GM12878 (cell line): ENCODE results near the gene SPOCK1. TPM values are rescaled to one million over a fixed set of nuclear protein-coding genes. Genes with fewer than 3 reads are reported as not detected.

Experiments used
- ATAC-seq: fragments of 200-7000 bp; cut with Tn5 transposase; 3 replicates; pipeline ENCODE4 v1.9.1; 2020; ENCODE audit warnings: mild to moderate bottlenecking, moderate library complexity
- BruUV-seq: library from RNA; stranded (reverse); fragments of 400-500 nt; replicated peaks from 2 replicates; lab custom pipeline; 2021; lab: Mats Ljungman, UMichigan
- CTCF ChIA-PET: fragments of 300-600 bp; sonication (Branson Sonifier 250); formaldehyde crosslinking; extraction: SDS; loops from one replicate; lab custom pipeline; 2021; ENCODE audit warnings: inconsistent platforms; lab: Yijun Ruan, JAX
- POLR2A ChIA-PET: fragments of 350-600 bp; formaldehyde crosslinking; extraction: SDS; loops from one replicate; lab custom pipeline; 2021; ENCODE audit warnings: inconsistent platforms; lab: Charles Lee
- RAD21 ChIA-PET: fragments of 300-600 bp; sonication (Branson Sonifier 250); formaldehyde crosslinking; loops from one replicate; lab custom pipeline; 2023; ENCODE audit warnings: antibody characterized with exemption; ENCODE audit not compliant: unreplicated experiment; lab: Charles Lee
- SMC1A ChIA-PET: fragments of 300-600 bp; sonication (Branson Sonifier 250); formaldehyde crosslinking; loops from one replicate; lab custom pipeline; 2023; ENCODE audit not compliant: unreplicated experiment, uncharacterized antibody; lab: Charles Lee
- DNase-seq: peaks from one replicate; pipeline ENCODE4 v3.0.0-alpha.2; 2011; ENCODE audit warnings: low read depth, low spot score
- FAIRE-seq: peaks from 3 replicates; lab custom pipeline; 2011; peaks lifted over from hg19 to GRCh38; lab: Jason Lieb, UNC
- H2AFZ ChIP-seq: 2 replicates; pipeline ENCODE4 v1.6.0; 2011; ENCODE audit warnings: low read depth, low read length, control low read depth; ENCODE audit not compliant: control insufficient read depth
- H3K27ac ChIP-seq: 2 replicates; pipeline ENCODE4 v1.5.1; 2011; ENCODE audit warnings: control low read depth; ENCODE audit not compliant: control insufficient read depth, insufficient read depth
- H3K27me3 ChIP-seq, 2 experiments: replicated peaks in 1 of 2; 2 replicates each; pipeline versions ENCODE4 v1.6.0 to v1.6.1; 2011; ENCODE audit warnings: low read length in 1 of 2; ENCODE audit not compliant: control insufficient read depth in 2 of 2, insufficient read depth in 2 of 2
- H3K36me3 ChIP-seq, 2 experiments: 2 replicates each; pipeline ENCODE4 v1.5.1; 2011; ENCODE audit warnings: low read length in 1 of 2; ENCODE audit not compliant: control insufficient read depth in 2 of 2, insufficient read depth in 2 of 2
- H3K4me1 ChIP-seq: 2 replicates; pipeline ENCODE4 v1.6.1; 2011; ENCODE audit warnings: mild to moderate bottlenecking, low read length, moderate library complexity, mixed read lengths; ENCODE audit not compliant: control insufficient read depth, insufficient read depth
- H3K4me2 ChIP-seq: 2 replicates; pipeline ENCODE4 v1.6.0; 2011; ENCODE audit warnings: control low read depth; ENCODE audit not compliant: control insufficient read depth, insufficient read depth
- H3K4me3 ChIP-seq: fragments of 200-600 bp; sonication (generic); 2 replicates; pipeline ENCODE4 v1.5.1; 2016
- H3K79me2 ChIP-seq: 2 replicates; pipeline ENCODE4 v1.6.0; 2011; ENCODE audit warnings: low read length; ENCODE audit not compliant: control insufficient read depth, insufficient read depth
- H3K9ac ChIP-seq: 2 replicates; pipeline ENCODE4 v1.8.0; 2011; ENCODE audit warnings: low read length, control low read depth, mixed read lengths; ENCODE audit not compliant: control insufficient read depth, insufficient read depth
- H3K9me3 ChIP-seq: replicated peaks from 3 replicates; pipeline ENCODE4 v1.5.1; 2011; ENCODE audit warnings: mild to moderate bottlenecking, low read length; ENCODE audit not compliant: control insufficient read depth, insufficient read depth
- H4K20me1 ChIP-seq: 2 replicates; pipeline ENCODE4 v1.6.0; 2011; ENCODE audit not compliant: control insufficient read depth, insufficient read depth
- FOXM1 ChIP-seq: IDR thresholded peaks from 2 replicates; pipeline ENCODE4 v1.6.1; 2012; ENCODE audit warnings: low read depth, mild to moderate bottlenecking, inconsistent platforms, low read length, moderate library complexity
- JUND ChIP-seq: IDR thresholded peaks from 2 replicates; pipeline ENCODE4 v1.6.1; 2012; ENCODE audit warnings: low read depth, mild to moderate bottlenecking, low read length, improper control_type of control experiment, moderate library complexity
- MTA2 ChIP-seq: fragments of 450-650 bp; IDR thresholded peaks from 2 replicates; pipeline ENCODE4 v1.6.1; 2016; ENCODE audit warnings: low read depth, mild to moderate bottlenecking, moderate library complexity
- NFYA ChIP-seq: IDR thresholded peaks from 2 replicates; pipeline ENCODE4 v1.6.1; 2011; ENCODE audit warnings: low read depth, mild to moderate bottlenecking, low read length, improper control_type of control experiment, borderline replicate concordance
- NR2C2 ChIP-seq: IDR thresholded peaks from 2 replicates; pipeline ENCODE4 v1.6.1; 2011; ENCODE audit warnings: borderline replicate concordance, low read depth; ENCODE audit not compliant: control insufficient read depth, insufficient read length
- SRF ChIP-seq, 2 experiments: IDR thresholded peaks; 2 replicates each; pipeline ENCODE4 v1.6.1; 2011; ENCODE audit warnings: low read depth in 2 of 2, low read length in 2 of 2, mild to moderate bottlenecking in 1 of 2, moderate library complexity in 1 of 2
- TBL1XR1 ChIP-seq: IDR thresholded peaks from 2 replicates; pipeline ENCODE4 v1.6.1; 2012; ENCODE audit warnings: low read depth, low read length, improper control_type of control experiment
- ZNF207 ChIP-seq: fragments of 450-650 bp; IDR thresholded peaks from 2 replicates; pipeline ENCODE4 v1.6.1; 2014; ENCODE audit warnings: antibody characterized with exemption, mild to moderate bottlenecking, borderline replicate concordance
- ZNF384 ChIP-seq: IDR thresholded peaks from 2 replicates; pipeline ENCODE4 v1.6.1; 2012; ENCODE audit warnings: low read depth, mild to moderate bottlenecking, low read length, improper control_type of control experiment, borderline replicate concordance
- WGBS: methylation state at CpG from one replicate; pipeline ENCODE4 v1.1.6; 2016; ENCODE audit warnings: low lambda C conversion rate; ENCODE audit not compliant: insufficient replicate concordance, insufficient coverage; ENCODE audit errors: missing lambda C conversion rate; 5-methylcytosine and 5-hydroxymethylcytosine counted together
- in situ Hi-C: fragments of 300-500 bp; cut with MboI; formaldehyde crosslinking; loops from 9 replicates; pipeline ENCODE4 v1.14.3; 2018; ENCODE audit warnings: mixed read lengths
- intact Hi-C: fragments of 100-400 bp; cut with micrococcal nuclease; formaldehyde crosslinking; loops from one replicate; pipeline ENCODE4 v1.14.2; 2022; ENCODE audit not compliant: unreplicated experiment
- polyA plus RNA-seq, 11 experiments: library from polyadenylated mRNA; depleted of rRNA in 4 of 11; unstranded in 6 of 11; stranded (reverse) in 5 of 11; fragments of >200 nt; fragmentation: Nextera tagmentation in 4 of 11; fragmentation: Illumina TruSeq in 1 of 11; extraction: Ambion mirVana in 4 of 11; extraction: Trizol in 1 of 11; gene quantifications; 1 replicate in 1 of 11; 2 replicates in 10 of 11; pipeline versions ENCODE4 v1.2.1 to v1.2.3, GENCODE V29; 2011 to 2016; ENCODE audit warnings: inconsistent platforms in 2 of 11, missing spikeins in 2 of 11, low read depth in 1 of 11
- total RNA-seq, 4 experiments: library from RNA; depleted of rRNA in 3 of 4; stranded (reverse); fragments of >200 nt in 3 of 4; fragmentation: Illumina TruSeq in 1 of 4; extraction: Trizol in 1 of 4; gene quantifications; 2 replicates each; pipeline versions ENCODE4 v1.2.1 to v1.2.3, GENCODE V29; 2013 to 2021
- TF ChIP-seq, protein P1 (sequence below): fragments of 450-650 bp; IDR thresholded peaks from 2 replicates; pipeline ENCODE4 v1.6.1; 2016; ENCODE audit warnings: mild to moderate bottlenecking
- TF ChIP-seq, protein P2 (sequence below): fragments of 450-650 bp; IDR thresholded peaks from 2 replicates; pipeline ENCODE4 v1.6.1; 2017; ENCODE audit warnings: mild to moderate bottlenecking, low read depth, inconsistent platforms; ENCODE audit not compliant: poor library complexity, severe bottlenecking

The SPOCK1 gene
- total and polyA plus RNA-seq, 10 of the 15 experiments (the other 5 are each of a cell fraction or from before 2014, with no cell fraction given), result 0.06 to 0.68 (median 0.25) TPM; not detected in 3

DNA sequence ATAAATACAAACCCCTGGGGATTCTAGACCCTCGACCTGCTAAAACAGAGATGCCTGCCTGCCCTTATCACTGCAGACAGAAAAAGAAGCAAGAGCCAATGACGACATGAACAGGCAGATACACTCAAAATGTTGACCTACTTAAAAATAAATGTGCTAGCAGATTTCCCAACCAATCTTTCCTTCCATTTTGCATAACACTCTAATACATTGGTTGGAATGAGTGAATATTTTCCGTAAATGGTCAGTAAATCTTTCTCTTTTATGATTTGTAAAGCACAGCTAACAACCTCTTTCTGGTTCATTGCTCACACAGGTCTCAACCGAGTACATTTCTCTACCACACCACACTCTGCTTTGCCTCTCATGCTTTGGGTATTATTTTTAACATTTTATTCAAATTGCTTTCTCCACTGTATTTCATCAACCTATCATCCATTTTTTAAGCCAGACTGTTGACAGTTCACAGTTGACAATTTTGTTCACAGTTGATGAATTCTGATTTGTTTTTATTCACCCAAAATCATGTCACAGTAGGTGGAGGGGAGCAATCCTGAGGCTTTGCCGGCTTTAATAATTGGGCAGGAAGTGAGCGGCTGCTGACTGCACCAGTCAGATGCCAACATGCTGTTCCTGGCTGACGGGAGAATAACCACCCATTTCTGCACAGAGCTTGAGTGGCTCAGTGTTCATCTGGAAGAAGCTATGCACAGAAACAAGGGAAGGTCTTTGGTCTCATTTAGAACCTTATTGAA, 426.6 kb downstream of the SPOCK1 start:
- Histone ChIP-seq H3K4me1 (no peaks in the 10 kb centered on the region), H2AFZ (no peak overlapping the region), H3K9ac (no peak overlapping the region), H3K27me3 (no peaks in the 10 kb centered on the region; a peak in 1 of 4 replicates), H3K4me2 (no peak overlapping the region; the same call in 1 of the 2 replicates), H3K4me3 (no peak overlapping the region), H3K9me3 (no peaks in the 10 kb centered on the region), H3K36me3 (no peaks in the 10 kb centered on the region), H3K79me2 (no peaks in the 10 kb centered on the region), H3K27ac (no peak overlapping the region), H4K20me1 (no peaks in the 10 kb centered on the region)
- BruUV-seq, result no TSS peak
- ATAC-seq (peak; percentile 40; the same call in 2 of the 3 replicates), FAIRE-seq (no peak), DNase-seq (no peak)
- ChIA-PET SMC1A (interaction anchor here (0.8 kb wide), 1 partner anchor 15 kb away, joined by 3 read pairs; no protein-coding TSS in a partner anchor), RAD21 (no interaction called here), POLR2A (no interaction called here), CTCF (no interaction called here)
- in situ Hi-C loops (no loop called here), intact Hi-C loops (no loop called here)
- WGBS, result 0% methylated on average over 7 of the region's 7 CpGs
- TF ChIP-seq, protein P1, sequence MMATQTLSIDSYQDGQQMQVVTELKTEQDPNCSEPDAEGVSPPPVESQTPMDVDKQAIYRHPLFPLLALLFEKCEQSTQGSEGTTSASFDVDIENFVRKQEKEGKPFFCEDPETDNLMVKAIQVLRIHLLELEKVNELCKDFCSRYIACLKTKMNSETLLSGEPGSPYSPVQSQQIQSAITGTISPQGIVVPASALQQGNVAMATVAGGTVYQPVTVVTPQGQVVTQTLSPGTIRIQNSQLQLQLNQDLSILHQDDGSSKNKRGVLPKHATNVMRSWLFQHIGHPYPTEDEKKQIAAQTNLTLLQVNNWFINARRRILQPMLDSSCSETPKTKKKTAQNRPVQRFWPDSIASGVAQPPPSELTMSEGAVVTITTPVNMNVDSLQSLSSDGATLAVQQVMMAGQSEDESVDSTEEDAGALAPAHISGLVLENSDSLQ, result 0 out of 2 replicates have a peak, but pooled peaks have one; percentile 30
- TF ChIP-seq NR2C2, result no peak

DNA sequence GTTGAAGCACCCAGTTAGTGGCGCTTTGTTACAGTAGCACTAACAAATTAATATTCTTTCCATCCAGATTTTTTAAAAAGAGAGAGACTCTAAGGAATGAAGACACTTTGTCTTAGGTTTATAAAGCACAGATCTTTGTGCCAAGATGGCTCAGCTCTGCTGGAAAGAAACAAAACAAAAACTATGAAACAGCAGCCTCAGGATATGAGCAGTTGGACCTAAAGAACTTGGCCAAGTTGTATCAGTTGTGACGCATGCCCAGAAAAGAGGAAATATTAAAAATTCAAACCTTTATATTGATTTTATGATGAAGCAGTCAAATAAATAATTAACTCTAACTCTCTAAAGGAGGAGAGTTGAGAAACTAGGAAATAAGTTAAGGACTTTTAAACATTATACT, 427.2 kb downstream of the SPOCK1 start:
- no peak overlapping the region for H3K27ac ChIP-seq
- no peak for FAIRE-seq
- H3K9ac ChIP-seq, result no peak overlapping the region
- no peaks in the 10 kb centered on the region for H3K36me3 ChIP-seq
- no TSS peak for BruUV-seq
- RAD21 ChIA-PET, result no interaction called here
- no peaks in the 10 kb centered on the region; a peak in 1 of 4 replicates for H3K27me3 ChIP-seq
- H2AFZ ChIP-seq, result no peak overlapping the region
- no peaks in the 10 kb centered on the region for H3K4me1 ChIP-seq
- SMC1A ChIA-PET, result interaction anchor here (0.8 kb wide), 1 partner anchor 16 kb away, joined by 3 read pairs; no protein-coding TSS in a partner anchor
- no peaks in the 10 kb centered on the region for H3K9me3 ChIP-seq
- in situ Hi-C loops (no loop called here), intact Hi-C loops (no loop called here)
- H3K4me3 ChIP-seq, result no peak overlapping the region
- DNase-seq, result no peak
- WGBS, result 28% methylated on average over 2 of the region's 2 CpGs
- no peak overlapping the region for H3K4me2 ChIP-seq
- no peaks in the 10 kb centered on the region for H4K20me1 ChIP-seq
- no peak for ATAC-seq
- CTCF ChIA-PET, result no interaction called here
- H3K79me2 ChIP-seq, result no peaks in the 10 kb centered on the region
- POLR2A ChIA-PET, result no interaction called here
- TF ChIP-seq MTA2 (no peak), FOXM1 (no peak), SRF (IDR thresholded peaks at IDR 0.05; ENCODE audit: low read depth in 2 of 2, low read length in 2 of 2) (no peak), ZNF207 (no peak), NFYA (no peak), JUND (no peak), TBL1XR1 (no peak), ZNF384 (no peak)
- TF ChIP-seq, protein P1, result no peak
- TF ChIP-seq, protein P2, sequence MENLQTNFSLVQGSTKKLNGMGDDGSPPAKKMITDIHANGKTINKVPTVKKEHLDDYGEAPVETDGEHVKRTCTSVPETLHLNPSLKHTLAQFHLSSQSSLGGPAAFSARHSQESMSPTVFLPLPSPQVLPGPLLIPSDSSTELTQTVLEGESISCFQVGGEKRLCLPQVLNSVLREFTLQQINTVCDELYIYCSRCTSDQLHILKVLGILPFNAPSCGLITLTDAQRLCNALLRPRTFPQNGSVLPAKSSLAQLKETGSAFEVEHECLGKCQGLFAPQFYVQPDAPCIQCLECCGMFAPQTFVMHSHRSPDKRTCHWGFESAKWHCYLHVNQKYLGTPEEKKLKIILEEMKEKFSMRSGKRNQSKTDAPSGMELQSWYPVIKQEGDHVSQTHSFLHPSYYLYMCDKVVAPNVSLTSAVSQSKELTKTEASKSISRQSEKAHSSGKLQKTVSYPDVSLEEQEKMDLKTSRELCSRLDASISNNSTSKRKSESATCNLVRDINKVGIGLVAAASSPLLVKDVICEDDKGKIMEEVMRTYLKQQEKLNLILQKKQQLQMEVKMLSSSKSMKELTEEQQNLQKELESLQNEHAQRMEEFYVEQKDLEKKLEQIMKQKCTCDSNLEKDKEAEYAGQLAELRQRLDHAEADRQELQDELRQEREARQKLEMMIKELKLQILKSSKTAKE, result no peak
